ENCODE data around the gene TTLL4. TPM values are rescaled to one million over a fixed set of nuclear protein-coding genes. Genes with fewer than 3 reads are reported as not detected.

Gene TTLL4
- total and polyA plus RNA-seq, 2 of the 8 experiments (the other 6 are each of a cell fraction or from before 2014, with no cell fraction given): 71.1 to 105 TPM

GRCh38 chr2:218729640-218730039 is 19.0 kb downstream of the TTLL4 start:
- TF ChIP-seq FOSL1 (IDR thresholded peaks at IDR 0.05; ENCODE audit: insufficient read depth, low read depth, low read length): no peak
- no peak for TF ChIP-seq ATF3 (IDR thresholded peaks at IDR 0.05; ENCODE audit: insufficient read depth, low read depth, low read length)
- no peak for TF ChIP-seq POLR2AphosphoS5 (IDR thresholded peaks at IDR 0.05; ENCODE audit: low read depth, low read length)
- TF ChIP-seq JUN (IDR thresholded peaks at IDR 0.05; ENCODE audit: low read depth, low read length): no peak
- no peak for TF ChIP-seq HDAC6 (IDR thresholded peaks at IDR 0.05; ENCODE audit: low read depth, low read length)
- no peak for TF ChIP-seq CREB1 (IDR thresholded peaks at IDR 0.05)
- TF ChIP-seq POU5F1 (IDR thresholded peaks at IDR 0.05; ENCODE audit: low read depth, low read length): no peak
- no peak for TF ChIP-seq SRF (IDR thresholded peaks at IDR 0.05; ENCODE audit: low read depth, low read length)
- TF ChIP-seq ATF2 (IDR thresholded peaks at IDR 0.05; ENCODE audit: low read length): no peak
- no peak for TF ChIP-seq TAF1 (IDR thresholded peaks at IDR 0.05; ENCODE audit: low read depth, low read length)
- TF ChIP-seq EP300 (IDR thresholded peaks at IDR 0.05; ENCODE audit: borderline replicate concordance in 1 of 2, low read depth in 2 of 2, low read length in 2 of 2): no peak
- H2BK20ac ChIP-seq (ENCODE audit: low read length): no peak overlapping the region
- ChIA-PET POLR2A (ENCODE audit: partially characterized antibody) (interaction anchor here (0.7 kb wide), 1 partner anchor 926 kb away, joined by 3 read pairs; no protein-coding TSS in a partner anchor), CTCF (ENCODE audit: partially characterized antibody) (interaction anchor here (1.4 to 5.6 kb wide), 6 partner anchors 8 to 125 kb away, joined by 3 to 83 read pairs (median 8); partner anchors contain the start of gene TTLL4)
- peaks cover 3 to 70% of the 10 kb centered on the region in 2 experiments for H3K79me2 ChIP-seq (ENCODE audit: control insufficient read depth in 1 of 2, insufficient read depth in 2 of 2, low read length in 2 of 2)
- H3K36me3 ChIP-seq (ENCODE audit: control insufficient read depth in 2 of 4, insufficient read depth in 4 of 4, low read length in 3 of 4): peaks cover 0 to 5% (median 0%) of the 10 kb centered on the region in 4 experiments; a peak in 1 of 8 replicates
- no peak overlapping the region for H2BK120ac ChIP-seq (replicated peaks; ENCODE audit: low read depth, low read length)
- WGBS, 2 experiments (ENCODE audit: extremely low coverage in 1 of 2, insufficient coverage in 1 of 2, insufficient read length in 1 of 2, insufficient replicate concordance in 2 of 2, low coverage in 1 of 2, low lambda C conversion rate in 2 of 2, missing lambda C conversion rate in 1 of 2): 93% methylated on average over 3 of the region's 3 CpGs; no CpG with 5 or more reads in 1 of the 2 experiments
- DNase-seq (ENCODE audit: low read depth in 1 of 2, low spot score in 2 of 2) (no peak), FAIRE-seq (no peak)
- no peak overlapping the region for H3K9ac ChIP-seq (replicated peaks in 1 of 4; ENCODE audit: extremely low read depth in 1 of 4, low read depth in 3 of 4, low read length in 3 of 4)
- H2AFZ ChIP-seq (ENCODE audit: low read length): no peak overlapping the region
- 0 out of 2 replicates have a peak, but pooled peaks cover 2% of the 10 kb centered on the region for H3K23me2 ChIP-seq (ENCODE audit: low read depth, low read length)
- peaks cover 0 to 17% (median 6%) of the 10 kb centered on the region in 4 experiments; a peak in 5 of 7 replicates for H3K4me1 ChIP-seq (replicated peaks in 1 of 4; ENCODE audit: control insufficient read depth in 3 of 4, insufficient read depth in 4 of 4, low read length in 3 of 4)
- peaks cover 0 to 6% of the 10 kb centered on the region in 2 experiments for H4K20me1 ChIP-seq (replicated peaks in 1 of 2; ENCODE audit: control insufficient read depth in 1 of 2, insufficient read depth in 2 of 2, low read length in 2 of 2)
- no peak overlapping the region for H3K4ac ChIP-seq (replicated peaks; ENCODE audit: insufficient read length, low read depth, low read length)
- H4K91ac ChIP-seq (replicated peaks; ENCODE audit: insufficient read length, low read length): no peak overlapping the region
- H3K79me1 ChIP-seq (ENCODE audit: low read depth, low read length): peaks cover 16% of the 10 kb centered on the region
- no peak overlapping the region for H2BK5ac ChIP-seq (ENCODE audit: low read depth, low read length)
- no peak overlapping the region for H2AK5ac ChIP-seq (ENCODE audit: low read depth, low read length)
- no peak overlapping the region for H4K8ac ChIP-seq (ENCODE audit: extremely low read depth, insufficient read depth, low read length)
- H3K4me3 ChIP-seq (ENCODE audit: extremely low read depth in 1 of 4, insufficient read depth in 2 of 4, low read depth in 3 of 4, low read length in 4 of 4): no peak overlapping the region
- H3K27ac ChIP-seq (ENCODE audit: low read depth, low read length): no peak overlapping the region
- no peak overlapping the region for H3K4me2 ChIP-seq (ENCODE audit: insufficient read depth in 1 of 2, low read depth in 2 of 2, low read length in 2 of 2)
- no peak overlapping the region for H4K5ac ChIP-seq (ENCODE audit: insufficient read length, low read depth, low read length)
- H2BK15ac ChIP-seq (ENCODE audit: low read length): no peak overlapping the region
- no peak overlapping the region for H3K23ac ChIP-seq (ENCODE audit: insufficient read length)
- H3K9me3 ChIP-seq (ENCODE audit: insufficient read depth in 2 of 2, low read depth in 1 of 2, low read length in 1 of 2): peaks cover 0 to 3% of the 10 kb centered on the region in 2 experiments; a peak in 1 of 4 replicates
- no peak overlapping the region for H3K18ac ChIP-seq (ENCODE audit: extremely low read depth, low read length)
- no peak overlapping the region for H3K14ac ChIP-seq (ENCODE audit: insufficient read length)
- H2BK12ac ChIP-seq (ENCODE audit: low read depth, low read length): no peak overlapping the region
- H3K56ac ChIP-seq (replicated peaks; ENCODE audit: insufficient read length, low read depth, low read length): no peak overlapping the region
- H3K27me3 ChIP-seq (replicated peaks in 1 of 4; ENCODE audit: control insufficient read depth in 3 of 4, extremely low read depth in 1 of 4, insufficient read depth in 3 of 4, low read length in 3 of 4): no peaks in the 10 kb centered on the region

Measured in H1 (cell line).